OCI-LY1 (cell line): Measurements from ENCODE around the gene DDX3X.

Source experiments
- EZH2 ChIP-seq: fragments of 200-600 bp; sonication (generic), shearing (Covaris generic); IDR thresholded peaks from 2 replicates; pipeline ENCODE4 v1.8.0; 2017; ENCODE audit warnings: borderline replicate concordance, mixed run types, mild to moderate bottlenecking, antibody characterized with exemption, low read length, moderate library complexity, mixed read lengths
- TF ChIP-seq, protein P1 (sequence below): fragments of 200-600 bp; sonication (generic), shearing (Covaris generic); IDR thresholded peaks from 2 replicates; pipeline ENCODE4 v1.5.1; 2017; ENCODE audit warnings: mild to moderate bottlenecking, antibody characterized with exemption, low read length, moderate library complexity, mixed read lengths

DNA sequence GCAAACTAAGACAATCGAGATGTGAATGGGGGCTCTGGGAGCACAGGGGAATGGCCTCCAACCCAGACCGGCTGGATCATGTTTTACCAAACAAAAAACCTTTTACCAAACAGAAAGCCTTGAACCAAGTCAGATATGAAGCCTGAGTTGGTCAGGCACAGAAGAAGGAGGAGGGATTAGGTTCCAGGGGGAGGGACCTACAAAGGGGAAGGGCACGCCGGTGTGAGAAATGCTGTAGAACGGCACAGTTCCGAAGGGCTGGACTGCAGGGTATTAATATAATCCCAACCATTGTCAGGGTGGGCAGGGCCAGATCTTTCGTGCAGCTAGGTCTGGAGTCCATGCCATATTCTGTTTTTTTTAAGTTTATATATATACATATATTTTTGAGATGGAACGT, 60.3 kb downstream of the DDX3X start:
- TF ChIP-seq, protein P1, sequence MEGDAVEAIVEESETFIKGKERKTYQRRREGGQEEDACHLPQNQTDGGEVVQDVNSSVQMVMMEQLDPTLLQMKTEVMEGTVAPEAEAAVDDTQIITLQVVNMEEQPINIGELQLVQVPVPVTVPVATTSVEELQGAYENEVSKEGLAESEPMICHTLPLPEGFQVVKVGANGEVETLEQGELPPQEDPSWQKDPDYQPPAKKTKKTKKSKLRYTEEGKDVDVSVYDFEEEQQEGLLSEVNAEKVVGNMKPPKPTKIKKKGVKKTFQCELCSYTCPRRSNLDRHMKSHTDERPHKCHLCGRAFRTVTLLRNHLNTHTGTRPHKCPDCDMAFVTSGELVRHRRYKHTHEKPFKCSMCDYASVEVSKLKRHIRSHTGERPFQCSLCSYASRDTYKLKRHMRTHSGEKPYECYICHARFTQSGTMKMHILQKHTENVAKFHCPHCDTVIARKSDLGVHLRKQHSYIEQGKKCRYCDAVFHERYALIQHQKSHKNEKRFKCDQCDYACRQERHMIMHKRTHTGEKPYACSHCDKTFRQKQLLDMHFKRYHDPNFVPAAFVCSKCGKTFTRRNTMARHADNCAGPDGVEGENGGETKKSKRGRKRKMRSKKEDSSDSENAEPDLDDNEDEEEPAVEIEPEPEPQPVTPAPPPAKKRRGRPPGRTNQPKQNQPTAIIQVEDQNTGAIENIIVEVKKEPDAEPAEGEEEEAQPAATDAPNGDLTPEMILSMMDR: no peak
- TF ChIP-seq EZH2: no peak
